ENCODE data around the gene ZNF280D.

GRCh38 chr15:56582785-56583184 lies 150.5 kb downstream of the ZNF280D start:
- no peak for TF ChIP-seq CTCF (conservative IDR thresholded peaks at IDR 0.05)
- TF ChIP-seq ZFX (IDR thresholded peaks at IDR 0.05), result no peak
